GM12878 (cell line): ENCODE data around the gene FRYL.

Source experiments
- FOXM1 ChIP-seq: IDR thresholded peaks from 2 replicates; pipeline ENCODE4 v1.6.1; 2012; ENCODE audit warnings: low read depth, mild to moderate bottlenecking, inconsistent platforms, low read length, moderate library complexity
- GATAD2B ChIP-seq: fragments of 450-650 bp; conservative IDR thresholded peaks from 2 replicates; pipeline ENCODE4 v1.6.1; 2017; ENCODE audit warnings: low read depth, mild to moderate bottlenecking, moderate library complexity
- IRF3 ChIP-seq: fragments of 450-650 bp; IDR thresholded peaks from 2 replicates; pipeline ENCODE4 v1.6.1; 2014; ENCODE audit warnings: mild to moderate bottlenecking
- PKNOX1 ChIP-seq: fragments of 450-650 bp; IDR thresholded peaks from 2 replicates; pipeline ENCODE4 v1.6.1; 2016; ENCODE audit warnings: mild to moderate bottlenecking
- SUZ12 ChIP-seq: fragments of 200-600 bp; sonication (generic); IDR thresholded peaks from one replicate; pipeline ENCODE4 v1.6.1; 2018; ENCODE audit warnings: antibody characterized with exemption, mild to moderate bottlenecking; ENCODE audit not compliant: unreplicated experiment
- ZNF274 ChIP-seq: IDR thresholded peaks from one replicate; pipeline ENCODE4 v1.8.0; 2011; ENCODE audit not compliant: insufficient read length, insufficient read depth
- TF ChIP-seq, protein P1 (sequence below), 3 experiments: IDR thresholded peaks in 2 of 3; conservative IDR thresholded peaks in 1 of 3; 2 replicates each; pipeline ENCODE4 v1.5.1; 2011; ENCODE audit warnings: low read depth in 3 of 3, low read length in 3 of 3, mild to moderate bottlenecking in 3 of 3, control low read depth in 2 of 3, moderate library complexity in 2 of 3, inconsistent platforms in 1 of 3, mixed read lengths in 1 of 3; ENCODE audit not compliant: control insufficient read depth in 2 of 3, insufficient read depth in 1 of 3; ENCODE audit errors: extremely low read depth in 1 of 3

DNA sequence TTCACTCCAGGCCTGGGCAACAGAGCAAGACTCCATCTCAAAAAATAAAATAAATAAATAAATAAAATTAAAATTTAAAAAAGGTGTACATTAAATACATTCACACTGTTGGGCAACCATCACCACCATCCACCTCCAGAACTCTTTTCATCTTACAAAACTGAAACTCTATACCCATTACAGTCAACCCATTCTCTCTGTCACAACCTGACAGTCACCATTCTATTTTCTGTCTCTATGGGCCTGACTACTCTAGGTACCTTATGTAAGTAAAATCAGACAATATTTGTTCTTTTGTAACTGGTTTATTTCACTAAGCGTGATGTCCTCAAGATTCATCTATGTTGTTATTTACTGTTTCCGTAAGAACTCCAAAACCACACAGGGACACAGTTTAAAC lies 59.6 kb downstream of the FRYL start:
- TF ChIP-seq ZNF274 (no peak), SUZ12 (no peak), PKNOX1 (no peak), IRF3 (no peak), FOXM1 (no peak), GATAD2B (no peak)
- TF ChIP-seq, protein P1, sequence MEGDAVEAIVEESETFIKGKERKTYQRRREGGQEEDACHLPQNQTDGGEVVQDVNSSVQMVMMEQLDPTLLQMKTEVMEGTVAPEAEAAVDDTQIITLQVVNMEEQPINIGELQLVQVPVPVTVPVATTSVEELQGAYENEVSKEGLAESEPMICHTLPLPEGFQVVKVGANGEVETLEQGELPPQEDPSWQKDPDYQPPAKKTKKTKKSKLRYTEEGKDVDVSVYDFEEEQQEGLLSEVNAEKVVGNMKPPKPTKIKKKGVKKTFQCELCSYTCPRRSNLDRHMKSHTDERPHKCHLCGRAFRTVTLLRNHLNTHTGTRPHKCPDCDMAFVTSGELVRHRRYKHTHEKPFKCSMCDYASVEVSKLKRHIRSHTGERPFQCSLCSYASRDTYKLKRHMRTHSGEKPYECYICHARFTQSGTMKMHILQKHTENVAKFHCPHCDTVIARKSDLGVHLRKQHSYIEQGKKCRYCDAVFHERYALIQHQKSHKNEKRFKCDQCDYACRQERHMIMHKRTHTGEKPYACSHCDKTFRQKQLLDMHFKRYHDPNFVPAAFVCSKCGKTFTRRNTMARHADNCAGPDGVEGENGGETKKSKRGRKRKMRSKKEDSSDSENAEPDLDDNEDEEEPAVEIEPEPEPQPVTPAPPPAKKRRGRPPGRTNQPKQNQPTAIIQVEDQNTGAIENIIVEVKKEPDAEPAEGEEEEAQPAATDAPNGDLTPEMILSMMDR (IDR thresholded peaks at IDR 0.05 in 2 of 3, conservative IDR thresholded peaks at IDR 0.05 in 1 of 3; ENCODE audit: control insufficient read depth in 2 of 3, extremely low read depth in 1 of 3, insufficient read depth in 1 of 3, low read depth in 3 of 3, low read length in 3 of 3): no peak
